Small intestine (tissue), 7 donors: Measurements from ENCODE around the gene SLC7A6OS. TPM values are rescaled to one million over a fixed set of nuclear protein-coding genes. Genes with fewer than 3 reads are reported as not detected.
"Not testable (repeated sequence)": the region's sequence is repeated elsewhere in the genome, so short reads cannot be mapped to it uniquely, and the experiment has no call there.

Source experiments
- DNase-seq, 2 donors: peaks; one replicate each; pipeline versions ENCODE4 v3.0.0 to v3.0.0-alpha.2; 2013
- FAIRE-seq: peaks from 2 replicates; lab custom pipeline; 2012; peaks lifted over from hg19 to GRCh38; lab: Jason Lieb, UNC
- H3K27ac ChIP-seq, 3 donors: one replicate each; pipeline ENCODE4 v1.5.1; 2013; ENCODE audit warnings: low read length in 2 of 3, mild to moderate bottlenecking in 2 of 3, control low read depth in 1 of 3, inconsistent platforms in 1 of 3, low read depth in 1 of 3, moderate library complexity in 1 of 3
- H3K27me3 ChIP-seq, 3 donors: one replicate each; pipeline ENCODE4 v1.6.1; 2013; ENCODE audit warnings: low read length in 3 of 3, inconsistent platforms in 1 of 3; ENCODE audit not compliant: control insufficient read depth in 3 of 3, insufficient read depth in 3 of 3
- H3K36me3 ChIP-seq, 3 donors: one replicate each; pipeline ENCODE4 v1.6.1; 2013; ENCODE audit warnings: low read length in 3 of 3, inconsistent platforms in 1 of 3, low read depth in 1 of 3, mild to moderate bottlenecking in 1 of 3, moderate library complexity in 1 of 3; ENCODE audit not compliant: control insufficient read depth in 3 of 3, insufficient read depth in 2 of 3
- H3K4me1 ChIP-seq, 3 donors: one replicate each; pipeline ENCODE4 v1.6.1; 2013; ENCODE audit warnings: low read length in 2 of 3, inconsistent platforms in 1 of 3, low read depth in 1 of 3, mild to moderate bottlenecking in 1 of 3, moderate library complexity in 1 of 3; ENCODE audit not compliant: control insufficient read depth in 3 of 3, insufficient read depth in 2 of 3
- H3K4me3 ChIP-seq, 3 donors: one replicate each; pipeline ENCODE4 v1.5.1; 2013; ENCODE audit warnings: low read length in 3 of 3, control low read depth in 1 of 3, inconsistent platforms in 1 of 3, low read depth in 1 of 3, mild to moderate bottlenecking in 1 of 3, moderate library complexity in 1 of 3
- H3K9me3 ChIP-seq, 2 donors: one replicate each; pipeline ENCODE4 v1.6.1; 2013; ENCODE audit warnings: low read depth in 1 of 2, low read length in 1 of 2; ENCODE audit not compliant: control insufficient read depth in 2 of 2, insufficient read depth in 1 of 2
- WGBS, 3 donors: extraction: QIAGEN DNeasy Blood & Tissue Kit; methylation state at CpG; one replicate each; pipeline ENCODE4 v1.1.7; 2013; 5-methylcytosine and 5-hydroxymethylcytosine counted together
- polyA plus RNA-seq, 4 donors: library from polyadenylated mRNA; stranded (reverse) in 3 of 4; unstranded in 1 of 4; fragments of 200-250 nt in 3 of 4; fragments of 120-200 nt in 1 of 4; gene quantifications; one replicate each; pipeline versions ENCODE4 v1.2.1 to v1.2.3, GENCODE V29; 2013
- donor health status: healthy with polysubstance abuse.
- donor health status: control.
- donor health status: control.
- donor health status: Bipolar disorder and iron deficiency.
- donor health status: healthy.

Gene SLC7A6OS
- polyA plus RNA-seq, 4 donors = 3.8 to 16.7 (median 5.9) TPM

DNA sequence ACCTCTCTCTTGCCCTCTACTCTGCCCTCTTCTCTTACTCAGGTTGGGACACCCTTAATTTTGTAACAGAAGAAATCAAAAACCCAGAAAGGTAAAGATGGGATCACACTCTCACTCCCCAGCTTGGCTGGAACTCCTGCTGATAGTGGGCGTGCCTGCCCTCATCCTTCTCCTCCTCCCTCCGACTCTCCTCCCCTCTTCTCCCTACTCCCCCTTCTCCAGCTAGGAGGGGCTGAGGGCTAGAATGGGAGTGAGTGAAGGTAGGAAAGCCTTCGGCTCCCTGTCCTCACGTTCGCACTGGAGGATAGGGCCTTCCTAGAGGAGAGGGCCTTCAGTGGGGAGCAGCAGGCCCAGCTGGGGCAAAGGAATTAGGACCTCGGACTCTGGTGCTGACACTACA, 20.3 kb downstream of the SLC7A6OS start:
- DNase-seq (no peak), FAIRE-seq (no peak)
- Histone ChIP-seq H3K4me1 (peaks cover 0 to 3% (median 0%) of the 10 kb centered on the region in 3 donors), H3K36me3 (peaks cover 4 to 57% (median 6%) of the 10 kb centered on the region in 3 donors), H3K27ac (peak overlapping the region in 1 of 3 donors; percentile 76), H3K9me3 (no peaks in the 10 kb centered on the region), H3K4me3 (no peak overlapping the region), H3K27me3 (no peaks in the 10 kb centered on the region)
- WGBS, 3 donors = 80 to 87% (median 86%) methylated on average over 6 of the region's 6 CpGs

DNA sequence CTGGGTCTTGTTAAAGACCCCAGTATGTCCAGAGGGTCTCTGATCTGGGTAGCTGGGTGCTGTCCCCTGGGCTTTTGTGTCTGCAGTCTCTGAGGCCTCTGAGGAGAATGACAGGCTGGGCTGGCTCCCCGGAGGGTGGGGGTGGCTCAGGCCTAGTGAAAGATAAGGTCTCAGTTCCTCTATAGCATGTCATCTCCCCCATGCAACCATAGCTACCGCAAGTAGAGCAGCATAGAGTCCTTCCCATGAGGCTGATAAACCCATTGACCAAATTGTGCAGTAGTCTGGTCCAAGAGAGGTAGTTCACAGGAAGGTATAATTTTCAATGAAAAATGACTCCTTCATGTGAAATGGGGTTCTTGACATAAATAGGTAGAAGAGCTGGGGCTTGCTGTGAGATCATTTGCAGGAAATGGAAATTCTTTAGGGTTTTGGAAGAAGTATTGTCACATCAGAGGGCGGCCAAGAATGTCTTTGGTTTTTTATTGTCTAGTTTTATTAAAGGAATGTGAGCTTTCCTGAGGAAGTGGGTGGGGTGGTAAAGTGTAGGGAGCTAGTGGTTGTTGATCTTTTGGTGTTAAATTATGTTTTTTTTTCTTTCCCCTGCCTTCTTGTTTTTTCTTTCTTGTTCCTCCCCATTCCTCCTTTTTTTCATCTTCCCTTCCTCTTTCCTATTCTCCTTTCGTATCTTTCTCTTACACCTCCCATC, 21.0 kb downstream of the SLC7A6OS start:
- FAIRE-seq = no peak
- Histone ChIP-seq H3K27me3 (no peaks in the 10 kb centered on the region), H3K27ac (peak overlapping the region in 1 of 3 donors; percentile 76), H3K4me3 (no peak overlapping the region), H3K9me3 (no peaks in the 10 kb centered on the region), H3K36me3 (peaks cover 4 to 55% (median 6%) of the 10 kb centered on the region in 3 donors), H3K4me1 (peaks cover 0 to 3% (median 0%) of the 10 kb centered on the region in 3 donors)
- WGBS, 3 donors = 59 to 72% (median 61%) methylated on average over 4 of the region's 4 CpGs
- peak in 1 of 2 donors; percentile 18 for DNase-seq

DNA sequence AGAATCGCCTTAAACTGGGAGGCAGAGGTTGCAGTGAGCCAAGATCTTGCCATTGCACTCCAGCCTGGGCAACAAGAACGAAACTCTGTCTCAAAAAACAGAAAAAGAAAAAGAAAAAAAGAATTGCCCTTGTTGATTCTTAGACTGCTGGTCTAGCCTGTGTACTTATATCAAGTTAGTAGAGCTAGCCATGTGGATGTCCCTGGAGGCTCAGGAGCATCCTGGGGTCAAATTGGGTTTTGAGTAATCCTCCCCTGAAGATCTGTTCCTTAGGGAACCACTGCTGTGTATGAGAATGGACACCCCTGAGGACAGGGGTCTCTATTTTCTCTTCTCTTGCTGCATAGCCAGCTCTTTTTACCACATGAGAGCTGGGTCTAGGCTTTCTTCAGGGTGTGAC, 21.5 kb downstream of the SLC7A6OS start:
- H3K36me3 ChIP-seq = peaks cover 0 to 50% (median 6%) of the 10 kb centered on the region in 3 donors

DNA sequence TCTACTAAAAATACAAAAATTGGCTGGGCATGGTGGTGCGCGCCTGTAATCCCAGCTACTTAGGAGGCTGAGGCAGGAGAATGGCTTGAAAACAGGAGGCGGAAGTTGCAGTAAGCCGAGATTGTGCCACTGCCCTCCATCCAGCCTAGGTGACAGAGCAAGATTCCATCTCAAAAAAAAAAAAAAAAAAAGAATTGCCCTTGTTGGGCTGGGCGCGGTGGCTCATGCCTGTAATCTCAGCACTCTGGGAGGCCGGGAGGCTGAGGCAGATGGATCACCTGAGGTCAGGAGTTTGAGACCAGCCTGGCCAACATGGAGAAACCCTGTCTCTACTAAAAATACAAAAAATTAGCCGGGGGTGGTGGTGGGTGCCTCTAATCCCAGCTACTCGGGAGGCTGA, 21.9 kb downstream of the SLC7A6OS start:
- WGBS, 3 donors = 87 to 93% (median 90%) methylated on average over 9 of the region's 9 CpGs
- not testable (repeated sequence) for H3K27ac ChIP-seq, FAIRE-seq

More for the DNA sequence above, 21.5 kb downstream of the SLC7A6OS start:
- no peaks in the 10 kb centered on the region for H3K9me3 ChIP-seq
- DNase-seq (no peak), FAIRE-seq (no peak)
- H3K27me3 ChIP-seq = no peaks in the 10 kb centered on the region
- H3K27ac ChIP-seq = peak overlapping the region in 1 of 3 donors; percentile 65
- H3K4me1 ChIP-seq = peaks cover 0 to 3% (median 0%) of the 10 kb centered on the region in 3 donors
- H3K4me3 ChIP-seq = no peak overlapping the region
- 84 to 97% (median 96%) methylated on average over 2 of the region's 2 CpGs for WGBS, 3 donors

DNA sequence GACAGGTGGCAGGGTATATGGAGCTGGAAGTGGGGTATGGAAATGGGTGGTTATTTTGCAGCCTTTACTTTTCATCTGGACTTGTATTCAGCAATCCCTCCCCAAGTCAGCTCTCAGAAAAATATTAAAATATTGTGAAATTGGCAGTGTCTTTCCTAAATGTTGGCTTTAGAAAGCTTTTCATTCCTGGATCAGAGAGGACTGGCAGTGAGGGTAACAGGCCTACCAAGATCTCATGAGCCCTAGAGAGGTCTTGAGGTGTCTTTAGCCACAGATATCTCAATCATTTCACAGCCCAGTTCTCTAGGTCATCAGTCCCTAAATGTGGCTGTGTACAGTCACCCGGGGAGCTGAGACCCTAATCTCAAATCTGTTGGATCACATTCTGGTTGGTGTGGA, 22.5 kb downstream of the SLC7A6OS start:
- Histone ChIP-seq H3K27me3 (no peaks in the 10 kb centered on the region), H3K4me3 (no peak overlapping the region), H3K27ac (no peak overlapping the region), H3K4me1 (peaks cover 0 to 6% (median 0%) of the 10 kb centered on the region in 3 donors), H3K36me3 (peaks cover 1 to 41% (median 8%) of the 10 kb centered on the region in 3 donors), H3K9me3 (no peaks in the 10 kb centered on the region)
- FAIRE-seq (no peak), DNase-seq (no peak)
- 65 to 87% (median 85%) methylated on average over 1 of the region's 1 CpG for WGBS, 3 donors

More for the DNA sequence above, 21.9 kb downstream of the SLC7A6OS start:
- peaks cover 0 to 46% (median 7%) of the 10 kb centered on the region in 3 donors for H3K36me3 ChIP-seq
- DNase-seq, H3K4me1 ChIP-seq, H3K9me3 ChIP-seq, H3K27me3 ChIP-seq, H3K4me3 ChIP-seq: not testable (repeated sequence)

DNA sequence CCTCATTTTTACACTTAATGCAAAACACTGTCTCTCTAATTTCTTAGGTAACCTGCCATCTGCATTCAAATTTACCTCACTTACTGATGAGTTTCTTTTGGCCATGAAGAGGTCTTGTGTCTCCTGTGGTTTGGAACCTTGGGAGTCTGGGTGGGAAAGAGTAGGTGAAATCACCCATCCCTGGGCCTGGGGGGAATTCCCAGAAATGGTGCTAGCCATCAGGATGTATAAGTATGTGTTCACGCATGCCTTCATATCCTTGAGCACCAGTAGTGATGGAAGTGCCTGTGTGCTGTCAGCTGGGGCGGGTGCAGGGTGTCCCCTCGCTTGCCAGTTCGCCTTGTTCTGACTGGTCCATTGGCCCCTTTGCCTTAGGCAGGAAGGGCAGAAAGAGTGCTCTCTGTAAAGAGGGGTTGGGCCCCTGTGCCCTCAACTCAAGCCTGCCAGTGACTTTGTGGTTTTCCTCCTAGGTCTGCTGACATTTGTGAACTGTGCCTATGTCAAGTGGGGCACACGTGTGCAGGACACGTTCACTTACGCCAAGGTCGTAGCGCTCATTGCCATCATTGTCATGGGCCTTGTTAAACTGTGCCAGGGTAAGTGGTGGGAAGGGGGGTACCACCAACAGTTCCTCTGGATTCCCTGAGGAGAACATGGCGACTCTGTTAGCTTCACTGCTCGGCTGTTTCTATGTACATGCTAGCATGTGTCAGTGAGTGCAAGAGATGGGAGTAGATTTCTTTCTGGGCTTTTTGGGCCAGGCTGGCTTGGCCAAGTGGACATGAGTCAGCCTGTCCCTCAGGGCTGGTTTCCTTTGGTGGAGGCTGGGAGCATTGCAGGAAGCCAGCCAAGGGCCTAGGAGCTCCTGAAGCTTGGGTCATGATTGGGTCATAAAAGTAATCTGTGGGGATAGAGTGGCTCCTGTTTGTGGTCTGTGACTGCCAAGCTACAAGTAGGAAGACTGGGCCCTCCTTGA, 23.2 kb downstream of the SLC7A6OS start:
- Histone ChIP-seq H3K4me1 (peaks cover 0 to 6% (median 0%) of the 10 kb centered on the region in 3 donors), H3K27me3 (no peaks in the 10 kb centered on the region), H3K9me3 (no peaks in the 10 kb centered on the region), H3K27ac (peak overlapping the region in 1 of 3 donors; percentile 10), H3K36me3 (peaks cover 2 to 43% (median 8%) of the 10 kb centered on the region in 3 donors), H3K4me3 (no peak overlapping the region)
- no peak for DNase-seq
- no peak for FAIRE-seq
- 79 to 94% (median 87%) methylated on average over 11 of the region's 11 CpGs for WGBS, 3 donors

DNA sequence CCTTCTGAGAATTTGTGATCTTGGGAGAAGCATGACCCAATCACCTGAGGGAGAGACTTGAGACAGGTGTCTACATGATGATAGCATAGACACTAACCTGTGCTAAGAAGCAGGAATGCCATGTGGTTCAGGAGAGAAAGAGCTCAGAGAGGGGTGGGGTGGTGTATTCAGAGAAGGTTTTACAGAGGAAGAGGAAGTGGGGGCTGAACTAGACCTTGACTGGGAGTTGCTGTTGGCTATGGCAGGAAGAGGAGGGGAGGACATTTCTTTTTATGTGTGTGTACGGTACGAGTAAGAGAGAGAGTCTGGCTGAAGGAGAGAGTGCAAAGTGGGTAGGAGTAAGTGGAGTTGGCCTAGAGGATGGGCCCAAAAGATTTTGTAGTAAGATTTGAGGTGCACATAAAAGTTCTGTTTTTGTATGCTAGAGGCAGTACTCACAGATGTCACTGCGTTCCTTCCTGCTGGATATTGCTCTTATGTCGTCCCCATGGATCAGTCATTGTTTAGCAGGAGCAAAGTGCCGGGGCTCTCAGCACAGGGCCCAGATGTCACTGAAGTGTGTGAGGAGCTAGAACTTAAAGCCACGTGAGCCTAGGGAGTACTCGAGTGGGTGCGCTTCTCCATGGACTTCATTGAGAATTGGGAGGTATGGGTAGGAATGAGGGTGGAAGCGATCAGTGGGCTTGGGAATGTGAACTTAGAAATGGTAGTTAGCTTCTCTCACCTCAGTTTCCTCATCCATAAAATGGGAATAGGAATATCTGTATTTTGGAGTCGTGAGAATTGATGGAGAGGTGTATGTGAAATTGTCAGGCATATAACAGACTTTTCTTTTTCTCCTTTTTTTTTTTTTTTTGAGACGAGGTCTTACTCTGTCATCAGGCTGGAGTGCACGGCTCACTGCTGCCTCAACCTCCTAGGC, 24.3 kb downstream of the SLC7A6OS start:
- 71 to 84% (median 80%) methylated on average over 11 to 12 of the region's 12 CpGs for WGBS, 3 donors
- Histone ChIP-seq H3K27me3 (no peaks in the 10 kb centered on the region), H3K4me1 (peaks cover 0 to 6% (median 0%) of the 10 kb centered on the region in 3 donors), H3K4me3 (no peak overlapping the region), H3K9me3 (no peaks in the 10 kb centered on the region), H3K36me3 (peaks cover 2 to 42% (median 11%) of the 10 kb centered on the region in 3 donors), H3K27ac (peak overlapping the region in 1 of 3 donors; percentile 42)
- FAIRE-seq (no peak), DNase-seq (peak in 1 of 2 donors; percentile 23)
